ENCODE results near the gene CFAP410. TPM values are rescaled to one million over a fixed set of nuclear protein-coding genes. Genes with fewer than 3 reads are reported as not detected.

The CFAP410 gene
- total RNA-seq, 1 donor from 2014 or later: 14.2 TPM

GRCh38 chr21:44289381-44290010 is 49.7 kb downstream of the CFAP410 start:
- Mint-ChIP-seq H3K4me1 (ENCODE audit: low read depth) (no peaks in the 10 kb centered on the region), H3K27me3 (ENCODE audit: low read depth) (peaks cover 3% of the 10 kb centered on the region), H3K4me3 (ENCODE audit: unreplicated experiment) (no peak overlapping the region), H3K27ac (ENCODE audit: unreplicated experiment) (no peak overlapping the region), H3K9me3 (ENCODE audit: low read depth) (no peaks in the 10 kb centered on the region), H3K36me3 (ENCODE audit: low read depth) (no peaks in the 10 kb centered on the region)
- no peak for DNase-seq (ENCODE audit: low spot score)
- no peak for TF ChIP-seq CTCF (IDR thresholded peaks at IDR 0.05)

DNA sequence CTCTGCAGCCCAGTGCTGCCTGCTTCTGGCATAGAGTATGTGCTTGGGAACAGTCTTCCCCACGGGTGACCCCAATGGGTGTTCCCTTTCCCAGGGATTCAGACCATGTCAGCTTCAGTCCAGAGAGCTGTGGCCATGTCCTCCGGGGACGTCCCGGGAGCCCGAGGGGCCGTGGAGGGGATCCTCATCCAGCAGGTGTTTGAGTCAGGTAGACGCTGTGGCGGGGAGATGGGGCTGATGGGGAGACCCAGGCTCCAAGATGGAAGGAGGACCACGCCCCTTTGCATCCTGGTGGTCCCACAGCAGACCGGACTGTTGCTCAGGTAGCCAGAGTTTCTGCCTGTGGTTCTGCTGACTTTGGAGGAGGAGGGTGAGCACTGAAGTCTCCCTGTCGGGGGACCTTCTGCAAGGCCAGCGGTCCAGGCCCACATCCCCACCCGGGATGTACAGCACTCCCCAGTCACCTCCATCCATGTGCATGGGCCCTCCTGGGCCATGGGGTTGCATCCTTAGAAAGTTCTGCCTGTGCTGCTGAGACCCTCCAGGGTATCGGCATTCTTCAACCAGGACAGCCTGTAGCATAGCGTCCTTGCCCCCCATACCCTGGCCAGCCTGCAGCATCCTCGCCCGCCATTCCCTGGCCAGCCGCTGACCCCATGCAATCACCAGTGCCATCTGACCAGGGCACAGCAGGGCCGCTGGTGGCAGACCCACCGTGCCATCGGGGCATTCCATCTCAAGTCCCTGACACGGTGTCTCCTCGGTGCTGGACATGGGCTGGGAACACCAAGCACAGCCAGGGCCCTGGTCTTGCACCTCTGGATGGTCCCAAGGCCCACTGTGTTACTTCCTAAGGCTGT is 50.7 kb downstream of the CFAP410 start:
- no peak for TF ChIP-seq CTCF (IDR thresholded peaks at IDR 0.05)
- peaks cover 3% of the 10 kb centered on the region for H3K27me3 Mint-ChIP-seq (ENCODE audit: low read depth)
- no peaks in the 10 kb centered on the region for H3K9me3 Mint-ChIP-seq (ENCODE audit: low read depth)
- H3K27ac Mint-ChIP-seq (ENCODE audit: unreplicated experiment): no peak overlapping the region
- H3K4me1 Mint-ChIP-seq (ENCODE audit: low read depth): no peaks in the 10 kb centered on the region
- no peak for DNase-seq (ENCODE audit: low spot score)
- no peaks in the 10 kb centered on the region for H3K36me3 Mint-ChIP-seq (ENCODE audit: low read depth)
- H3K4me3 Mint-ChIP-seq (ENCODE audit: unreplicated experiment): no peak overlapping the region

DNA sequence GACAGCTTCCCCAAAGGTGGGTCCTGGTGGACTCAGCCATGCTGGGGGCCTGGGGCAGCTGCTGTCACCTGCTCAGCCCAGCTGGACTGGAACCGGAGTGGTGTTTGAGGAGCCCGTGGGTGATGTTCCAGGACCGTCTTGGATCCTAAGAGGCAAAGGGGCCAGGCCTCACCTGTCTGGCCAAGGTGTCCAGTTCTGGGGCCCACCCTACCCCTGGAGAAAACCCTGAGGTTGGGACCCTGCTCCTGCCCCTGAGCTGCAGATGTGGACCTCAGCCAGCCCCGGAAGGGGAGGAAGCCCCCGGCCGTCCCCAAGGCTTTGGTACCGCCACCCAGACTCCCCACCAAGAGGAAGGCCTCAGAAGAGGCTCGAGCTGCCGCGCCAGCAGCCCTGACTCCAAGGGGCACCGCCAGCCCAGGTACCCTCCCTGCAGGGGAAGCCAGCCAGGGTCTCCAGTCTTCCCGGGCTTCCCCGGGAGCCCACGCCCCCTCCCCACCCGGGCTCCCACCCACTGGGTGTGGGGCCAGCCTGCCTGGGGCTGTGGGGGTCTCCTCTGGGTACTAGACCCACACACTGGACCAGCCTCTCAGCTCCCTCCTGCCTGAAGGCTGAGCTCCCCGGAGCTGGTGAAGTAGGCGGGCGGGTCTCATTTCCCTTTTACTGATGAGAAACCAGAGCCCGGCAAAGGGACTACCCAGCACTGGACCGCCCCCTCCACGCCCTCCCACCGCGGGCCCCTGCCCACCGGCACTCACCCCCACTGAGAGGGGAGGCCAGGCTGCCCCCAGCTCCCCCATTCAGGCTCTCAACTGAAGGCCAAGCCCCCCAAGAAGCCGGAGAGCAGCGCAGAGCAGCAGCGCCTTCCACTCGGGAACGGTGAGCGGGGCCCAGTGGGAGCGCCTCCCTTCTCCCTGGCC is 52.2 kb downstream of the CFAP410 start:
- Mint-ChIP-seq H3K4me3 (ENCODE audit: unreplicated experiment) (no peak overlapping the region), H3K36me3 (ENCODE audit: low read depth) (no peaks in the 10 kb centered on the region), H3K4me1 (ENCODE audit: low read depth) (no peaks in the 10 kb centered on the region), H3K27me3 (ENCODE audit: low read depth) (peaks cover 7% of the 10 kb centered on the region), H3K27ac (ENCODE audit: unreplicated experiment) (no peak overlapping the region), H3K9me3 (ENCODE audit: low read depth) (no peaks in the 10 kb centered on the region)
- no peak for TF ChIP-seq CTCF (IDR thresholded peaks at IDR 0.05)
- no peak for DNase-seq (ENCODE audit: low spot score)

- Mint-ChIP-seq H3K36me3 (ENCODE audit: low read depth) (no peaks in the 10 kb centered on the region), H3K9me3 (ENCODE audit: low read depth) (no peaks in the 10 kb centered on the region), H3K27ac (ENCODE audit: unreplicated experiment) (no peak overlapping the region), H3K4me3 (ENCODE audit: unreplicated experiment) (no peak overlapping the region), H3K27me3 (ENCODE audit: low read depth) (peaks cover 7% of the 10 kb centered on the region), H3K4me1 (ENCODE audit: low read depth) (no peaks in the 10 kb centered on the region)
- no peak for DNase-seq (ENCODE audit: low spot score)
- TF ChIP-seq CTCF (IDR thresholded peaks at IDR 0.05): no peak
Measured at GRCh38 chr21:44286086-44286715, 53.0 kb downstream of the CFAP410 start.

Measured in chondrocyte (in vitro differentiated cells).